Skeletal muscle tissue (tissue), 4 donors: ENCODE measurements around the gene MEN1. TPM values are rescaled to one million over a fixed set of nuclear protein-coding genes. Genes with fewer than 3 reads are reported as not detected.

ENCODE experiments used
- H3K27ac ChIP-seq: one replicate; pipeline ENCODE4 v1.7.0; 2013; ENCODE audit warnings: mild to moderate bottlenecking, low read depth, low read length, inconsistent platforms
- H3K27me3 ChIP-seq, 3 donors: one replicate each; pipeline ENCODE4 v1.7.0; 2013; ENCODE audit warnings: low read length in 3 of 3; ENCODE audit not compliant: control insufficient read depth in 3 of 3, insufficient read depth in 3 of 3
- H3K36me3 ChIP-seq, 3 donors: one replicate each; pipeline ENCODE4 v1.7.0; 2013; ENCODE audit warnings: low read length in 3 of 3; ENCODE audit not compliant: control insufficient read depth in 3 of 3, insufficient read depth in 3 of 3
- H3K4me1 ChIP-seq, 3 donors: one replicate each; pipeline ENCODE4 v1.7.0; 2013; ENCODE audit warnings: low read length in 3 of 3, mild to moderate bottlenecking in 3 of 3; ENCODE audit not compliant: control insufficient read depth in 3 of 3, insufficient read depth in 3 of 3
- H3K4me3 ChIP-seq, 3 donors: one replicate each; pipeline ENCODE4 v1.7.0; 2013; ENCODE audit warnings: low read length in 3 of 3
- H3K9ac ChIP-seq, 3 donors: one replicate each; pipeline ENCODE4 v1.7.0; 2013; ENCODE audit warnings: low read length in 3 of 3, mild to moderate bottlenecking in 3 of 3, moderate library complexity in 2 of 3, low read depth in 1 of 3
- H3K9me3 ChIP-seq, 3 donors: one replicate each; pipeline ENCODE4 v1.7.0; 2013; ENCODE audit warnings: low read length in 3 of 3; ENCODE audit not compliant: control insufficient read depth in 3 of 3
- total RNA-seq: library from RNA; depleted of rRNA; stranded (reverse); fragments of >200 nt; gene quantifications from one replicate; pipeline ENCODE4 v1.2.3, GENCODE V29; 2014
- donor health status: Osteomylitis.

MEN1 gene
- total RNA-seq, 1 donor from 2014 or later = 7.3 TPM

DNA sequence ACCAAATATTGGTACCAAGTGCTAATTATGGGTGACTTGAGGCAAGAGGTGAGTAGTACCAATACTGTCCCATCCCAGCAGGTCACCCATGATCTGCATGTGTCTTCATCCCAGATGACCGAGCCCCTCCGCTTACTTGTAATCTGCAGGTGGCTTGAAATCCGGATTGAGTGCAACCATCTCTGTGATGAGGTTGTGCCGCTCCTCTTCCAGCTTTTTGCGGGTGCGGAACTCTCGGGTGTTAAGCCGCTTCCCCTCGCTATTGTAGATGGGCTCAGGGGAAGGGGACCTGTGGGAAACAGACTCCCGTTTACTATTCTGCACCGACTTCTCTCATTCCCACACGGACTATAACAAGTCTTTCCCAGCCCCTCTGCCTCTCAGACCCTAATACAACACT, 40.2 kb downstream of the MEN1 start:
- no peaks in the 10 kb centered on the region for H3K9me3 ChIP-seq

DNA sequence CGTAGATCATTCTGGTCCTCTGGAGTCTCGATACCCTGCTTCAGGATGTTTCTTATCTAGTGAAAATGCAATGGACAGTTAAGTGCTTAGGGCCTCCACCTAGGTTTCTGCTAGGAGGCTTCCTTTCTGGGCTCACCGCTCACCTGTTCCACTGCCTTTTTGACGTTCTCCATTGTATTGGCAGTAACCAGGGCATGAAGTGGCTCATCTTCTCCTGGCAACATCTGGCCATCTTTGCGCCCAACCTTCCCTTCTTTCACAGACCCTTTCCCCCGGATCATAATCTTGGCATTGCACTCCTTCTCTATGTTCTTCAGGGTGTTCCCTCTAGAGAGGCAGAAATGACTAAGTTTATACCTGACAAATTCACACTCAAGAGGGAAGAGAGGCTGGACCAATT, 41.1 kb downstream of the MEN1 start:
- Histone ChIP-seq H3K27me3 (no peaks in the 10 kb centered on the region), H3K9me3 (no peaks in the 10 kb centered on the region), H3K4me1 (peaks cover 47 to 62% (median 54%) of the 10 kb centered on the region in 3 donors), H3K36me3 (peaks cover 79 to 93% (median 92%) of the 10 kb centered on the region in 3 donors), H3K27ac (no peak overlapping the region), H3K9ac (no peak overlapping the region), H3K4me3 (no peak overlapping the region)

More for the DNA sequence above, 40.2 kb downstream of the MEN1 start:
- H3K36me3 ChIP-seq = peaks cover 75 to 93% (median 91%) of the 10 kb centered on the region in 3 donors
- peaks cover 46 to 62% (median 53%) of the 10 kb centered on the region in 3 donors for H3K4me1 ChIP-seq
- no peaks in the 10 kb centered on the region for H3K27me3 ChIP-seq
- no peak overlapping the region for H3K27ac ChIP-seq
- H3K9ac ChIP-seq = no peak overlapping the region
- H3K4me3 ChIP-seq = no peak overlapping the region

DNA sequence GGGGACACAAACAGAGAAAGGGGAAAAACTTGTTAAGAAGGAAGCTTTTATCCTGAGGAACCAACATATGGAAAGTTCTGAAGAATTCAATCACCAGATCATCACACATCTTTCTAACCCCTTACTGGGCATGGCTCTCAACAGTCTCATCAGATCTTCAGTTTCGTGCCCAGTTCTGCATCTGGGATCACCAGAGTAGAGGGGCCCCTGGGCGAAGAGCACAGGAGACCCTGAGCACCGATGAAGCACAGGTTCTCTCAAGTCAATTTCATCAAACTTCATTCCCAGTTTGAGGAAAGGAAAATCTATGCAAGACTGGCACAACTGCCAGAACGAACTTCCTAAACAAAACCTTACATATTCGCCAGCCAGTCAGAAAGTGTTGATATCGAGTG, 42.1 kb downstream of the MEN1 start:
- no peaks in the 10 kb centered on the region for H3K27me3 ChIP-seq
- no peak overlapping the region for H3K4me3 ChIP-seq
- H3K27ac ChIP-seq = no peak overlapping the region
- H3K9ac ChIP-seq = peak overlapping the region in 1 of 3 donors; percentile 10
- peaks cover 77 to 89% (median 86%) of the 10 kb centered on the region in 3 donors for H3K36me3 ChIP-seq
- H3K9me3 ChIP-seq = no peaks in the 10 kb centered on the region
- H3K4me1 ChIP-seq = peaks cover 50 to 62% (median 56%) of the 10 kb centered on the region in 3 donors

DNA sequence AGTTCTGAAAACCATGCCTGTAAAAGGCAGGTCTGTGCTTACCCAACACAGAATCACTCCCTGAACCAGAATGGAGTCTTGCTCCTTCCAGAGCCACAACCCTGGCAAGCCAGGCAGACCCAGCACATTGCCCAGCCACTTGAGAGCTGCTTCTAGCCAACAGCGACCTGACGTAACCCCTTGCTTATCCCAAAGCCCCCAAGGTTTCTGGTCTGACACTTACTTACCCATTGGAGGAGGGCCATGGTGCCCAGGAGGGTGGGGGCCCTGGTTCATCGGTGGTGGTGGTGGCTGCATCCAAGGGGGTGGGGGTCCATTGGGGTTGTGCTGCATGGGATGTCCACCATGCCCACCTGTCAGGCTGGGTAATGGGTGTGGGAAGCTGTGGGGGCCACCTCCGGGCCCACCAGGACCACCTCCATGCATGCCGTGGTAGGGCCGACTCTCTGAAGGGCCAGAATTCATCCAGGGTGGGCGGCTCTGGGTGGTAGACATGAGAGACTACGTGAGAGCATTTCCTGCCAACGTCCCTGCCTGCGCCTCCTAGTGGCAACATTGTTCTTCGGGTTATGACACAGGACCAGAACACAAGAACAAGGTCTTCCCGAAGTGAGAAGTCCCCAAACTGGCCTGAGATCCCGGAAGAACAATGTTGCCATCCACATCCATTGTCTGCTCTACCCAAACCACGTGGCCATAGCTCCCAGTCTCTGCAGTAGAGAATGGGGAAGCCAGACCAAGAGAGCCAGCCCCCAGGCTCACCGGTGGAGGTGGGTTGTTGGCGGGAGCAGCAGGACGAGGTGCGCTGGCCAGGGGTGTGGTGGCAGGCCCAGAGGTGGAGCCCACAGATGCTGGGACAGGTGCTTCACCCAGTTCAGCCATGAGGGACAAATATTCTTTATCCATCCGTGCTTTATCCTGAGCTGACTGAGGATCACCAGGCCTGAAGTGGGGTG, 42.7 kb downstream of the MEN1 start:
- Histone ChIP-seq H3K27ac (peak overlapping the region; percentile 63), H3K9me3 (no peaks in the 10 kb centered on the region), H3K9ac (peak overlapping the region; percentile 8 to 58 (median 10)), H3K27me3 (no peaks in the 10 kb centered on the region), H3K4me3 (no peak overlapping the region), H3K36me3 (peaks cover 72 to 83% (median 80%) of the 10 kb centered on the region in 3 donors), H3K4me1 (peaks cover 49 to 62% (median 56%) of the 10 kb centered on the region in 3 donors)

DNA sequence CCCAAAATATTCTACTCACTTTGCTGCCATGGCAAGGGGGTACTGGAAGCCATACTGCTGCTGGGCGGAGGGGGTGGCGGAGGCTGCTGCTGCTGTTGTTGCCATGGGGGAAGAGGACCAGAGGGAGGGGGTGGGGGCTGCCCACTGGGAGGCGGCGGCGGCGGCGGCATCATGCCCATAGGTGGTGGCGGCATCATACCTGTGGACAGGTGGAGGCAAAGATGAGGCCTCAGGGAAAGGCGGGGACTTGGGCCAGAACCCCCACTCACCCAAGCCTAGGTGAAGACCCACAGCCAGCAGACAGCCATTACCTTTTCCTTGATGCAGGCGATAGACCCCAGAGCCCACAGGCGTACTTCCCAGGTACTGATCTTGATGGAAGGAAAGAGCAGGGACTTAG, 43.5 kb downstream of the MEN1 start:
- no peaks in the 10 kb centered on the region for H3K27me3 ChIP-seq
- H3K36me3 ChIP-seq = peaks cover 70 to 76% (median 72%) of the 10 kb centered on the region in 3 donors
- no peak overlapping the region for H3K4me3 ChIP-seq
- peaks cover 50 to 63% (median 57%) of the 10 kb centered on the region in 3 donors for H3K4me1 ChIP-seq
- H3K9ac ChIP-seq = peak overlapping the region in 1 of 3 donors; percentile 10
- no peaks in the 10 kb centered on the region for H3K9me3 ChIP-seq
- H3K27ac ChIP-seq = peak overlapping the region; percentile 63

DNA sequence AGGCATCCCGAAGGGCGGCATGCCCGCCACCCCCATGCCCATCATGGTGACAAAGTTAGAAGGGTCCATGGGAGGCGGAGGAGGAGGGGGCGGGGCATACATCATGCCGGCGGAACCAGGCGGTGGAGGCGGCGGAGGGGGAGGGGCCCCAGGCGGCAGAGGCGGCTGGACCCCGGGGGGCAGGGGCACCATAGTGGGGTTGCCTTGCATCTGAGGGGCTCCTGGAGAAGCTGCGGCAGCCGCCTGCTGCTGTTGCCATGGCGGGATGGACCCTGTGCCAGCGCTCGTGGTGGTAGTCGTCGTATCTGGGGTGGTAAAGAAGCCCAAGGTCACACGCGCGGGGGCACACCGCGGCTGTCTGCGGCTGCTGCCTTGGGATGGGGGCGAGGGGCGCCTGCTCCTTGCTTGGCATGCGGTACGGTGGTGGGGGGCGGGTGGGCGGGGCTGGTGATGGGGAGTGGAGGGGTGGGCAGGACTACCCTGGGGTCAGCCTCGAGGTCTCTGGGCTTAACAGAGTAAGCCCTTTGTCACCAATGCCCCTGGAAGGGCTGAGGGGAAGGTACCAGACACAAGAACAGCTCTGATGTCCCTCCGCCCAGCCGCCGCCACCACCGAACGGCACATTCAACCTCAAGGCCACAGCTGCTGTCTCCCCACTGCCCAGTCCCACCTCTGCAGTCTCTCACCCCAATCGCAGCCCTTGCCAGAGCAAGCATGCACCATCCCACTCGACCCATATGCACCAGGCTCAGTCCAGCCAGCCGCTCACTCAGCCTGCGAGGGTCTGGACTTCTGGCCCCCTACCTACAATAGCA, 44.3 kb downstream of the MEN1 start:
- H3K4me1 ChIP-seq = peaks cover 49 to 65% (median 59%) of the 10 kb centered on the region in 3 donors
- no peak overlapping the region for H3K27ac ChIP-seq
- no peak overlapping the region for H3K9ac ChIP-seq
- H3K27me3 ChIP-seq = no peaks in the 10 kb centered on the region
- peaks cover 64 to 68% (median 67%) of the 10 kb centered on the region in 3 donors for H3K36me3 ChIP-seq
- no peaks in the 10 kb centered on the region for H3K9me3 ChIP-seq
- H3K4me3 ChIP-seq = no peak overlapping the region

DNA sequence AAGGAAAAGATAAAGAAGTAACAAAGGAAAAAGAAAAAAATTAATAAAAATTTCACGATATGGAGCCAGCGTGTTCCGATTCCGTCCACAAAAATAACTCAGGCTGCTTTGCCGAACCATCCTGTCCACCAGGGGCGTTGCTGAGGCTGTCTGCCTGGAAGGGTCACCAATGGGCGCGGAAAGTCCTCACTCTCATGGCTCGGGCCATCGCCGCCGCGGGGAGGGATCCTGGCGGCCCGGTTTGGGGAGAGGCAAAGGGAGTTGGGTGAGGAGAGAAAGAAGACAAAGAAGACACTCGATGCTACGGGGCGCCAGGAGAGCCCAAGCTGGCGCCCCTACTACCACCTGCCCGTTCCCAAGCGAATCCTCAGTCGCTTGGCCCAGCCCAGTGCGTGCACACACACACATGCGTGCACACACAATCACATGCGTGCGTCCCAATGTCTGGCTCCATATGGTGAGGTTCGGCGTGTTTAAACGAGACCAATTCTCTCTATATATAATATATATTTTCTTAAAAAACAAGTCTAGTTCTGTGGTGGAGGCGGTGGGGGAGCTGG, 45.0 kb downstream of the MEN1 start:
- Histone ChIP-seq H3K4me3 (no peak overlapping the region), H3K27ac (no peak overlapping the region), H3K4me1 (peaks cover 55 to 72% (median 66%) of the 10 kb centered on the region in 3 donors), H3K36me3 (peaks cover 57 to 62% (median 60%) of the 10 kb centered on the region in 3 donors), H3K9me3 (no peaks in the 10 kb centered on the region), H3K27me3 (no peaks in the 10 kb centered on the region), H3K9ac (peak overlapping the region in 1 of 3 donors; percentile 100)

DNA sequence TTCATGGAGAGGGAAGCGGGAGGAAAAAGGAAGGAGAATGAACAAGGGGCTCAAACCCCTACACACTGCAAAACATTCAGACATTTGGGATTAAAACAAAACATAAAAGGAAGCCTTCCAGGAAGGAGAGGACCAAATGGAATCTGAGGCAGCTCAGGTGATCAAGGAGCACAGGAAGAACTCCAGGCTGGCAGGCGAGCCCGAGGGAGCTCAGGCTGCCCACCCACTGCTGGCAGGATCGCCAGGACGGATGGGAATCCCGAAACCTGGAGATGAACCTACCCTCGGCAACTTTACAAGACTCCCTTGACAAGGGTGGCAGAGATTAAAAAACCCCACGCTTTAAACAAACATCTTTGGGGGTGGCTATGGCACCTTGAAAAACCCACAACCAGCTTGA, 45.6 kb downstream of the MEN1 start:
- H3K27ac ChIP-seq = peak overlapping the region; percentile 98
- H3K4me3 ChIP-seq = peak overlapping the region in 1 of 3 donors; percentile 15
- peaks cover 51 to 55% (median 54%) of the 10 kb centered on the region in 3 donors for H3K36me3 ChIP-seq
- no peaks in the 10 kb centered on the region for H3K9me3 ChIP-seq
- H3K9ac ChIP-seq = peak overlapping the region; percentile 57 to 100 (median 82)
- peaks cover 60 to 78% (median 71%) of the 10 kb centered on the region in 3 donors for H3K4me1 ChIP-seq
- H3K27me3 ChIP-seq = no peaks in the 10 kb centered on the region

DNA sequence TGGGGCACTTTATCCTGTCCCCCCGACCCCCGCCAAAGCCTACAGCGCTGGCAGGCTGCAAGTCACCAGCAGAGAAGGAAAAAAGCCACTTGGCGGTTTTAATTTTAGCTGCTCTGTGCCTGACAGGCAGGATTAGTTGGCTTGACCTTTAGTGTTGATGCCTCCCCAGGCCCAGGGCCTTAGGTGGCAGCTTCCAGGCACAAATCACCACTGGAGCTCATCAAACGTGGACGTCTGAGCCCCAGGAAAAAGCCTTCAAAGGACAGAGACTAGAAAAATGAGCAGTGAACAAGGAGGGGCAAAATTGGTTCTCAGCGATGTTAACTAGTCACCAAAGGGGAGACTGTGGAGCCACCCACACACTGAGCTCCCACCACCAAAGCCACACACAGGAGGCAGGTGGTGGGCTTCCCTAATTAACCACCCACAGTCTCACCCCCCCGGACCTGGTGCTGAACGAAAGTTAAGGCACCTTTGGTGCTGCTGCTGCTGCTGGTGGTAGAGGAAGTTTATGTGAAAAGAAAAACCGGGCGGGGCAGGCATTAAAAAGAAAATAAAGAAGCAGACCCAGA, 46.2 kb downstream of the MEN1 start:
- peak overlapping the region; percentile 64 to 100 (median 82) for H3K9ac ChIP-seq
- H3K4me3 ChIP-seq = peak overlapping the region in 2 of 3 donors; percentile 46 to 56
- H3K4me1 ChIP-seq = peaks cover 60 to 85% (median 77%) of the 10 kb centered on the region in 3 donors
- no peaks in the 10 kb centered on the region for H3K9me3 ChIP-seq
- H3K36me3 ChIP-seq = peaks cover 45 to 49% (median 49%) of the 10 kb centered on the region in 3 donors
- H3K27ac ChIP-seq = peak overlapping the region; percentile 98
- no peaks in the 10 kb centered on the region for H3K27me3 ChIP-seq
